ENCODE measurements around the gene MORN5.
A peak's percentile ranks its signal among the peaks of the same experiment; 100 is the strongest.

Gene MORN5

GRCh38 chr9:122218071-122218934 lies 58.6 kb downstream of the MORN5 start:
- Histone ChIP-seq H3K79me1 (replicated peaks; ENCODE audit: low read length, poor library complexity, severe bottlenecking) (no peaks in the 10 kb centered on the region), H4K91ac (ENCODE audit: low read length) (no peak overlapping the region), H3K18ac (ENCODE audit: low read depth in 1 of 2, low read length in 2 of 2) (no peak overlapping the region), H4K8ac (ENCODE audit: low read length) (no peak overlapping the region), H3K9me3 (ENCODE audit: control insufficient read depth, low read length) (no peaks in the 10 kb centered on the region), H3K36me3 (ENCODE audit: control insufficient read depth in 1 of 2, insufficient read depth in 2 of 2, low read depth in 1 of 2, low read length in 2 of 2) (no peaks in the 10 kb centered on the region), H2AK5ac (ENCODE audit: low read length, severe bottlenecking) (no peak overlapping the region), H2BK5ac (ENCODE audit: low read depth, low read length, poor library complexity, severe bottlenecking) (no peak overlapping the region), H2AFZ (ENCODE audit: low read depth, low read length) (no peak overlapping the region), H3K14ac (ENCODE audit: low read length in 2 of 2) (no peak overlapping the region), H3K27me3 (ENCODE audit: control insufficient read depth in 1 of 2, insufficient read depth in 1 of 2, low read length in 2 of 2) (peaks cover 94 to 98% of the 10 kb centered on the region in 2 experiments), H3K4me2 (ENCODE audit: low read length, poor library complexity, severe bottlenecking) (peak overlapping the region; percentile 3), H2BK15ac (ENCODE audit: low read depth, poor library complexity, severe bottlenecking) (no peak overlapping the region), H3K27ac (ENCODE audit: low read length, poor library complexity, severe bottlenecking) (no peak overlapping the region), H2BK12ac (ENCODE audit: low read length in 2 of 2) (no peak overlapping the region), H3K9ac (ENCODE audit: low read length) (no peak overlapping the region), H2BK120ac (ENCODE audit: low read depth, low read length) (no peak overlapping the region), H3K23ac (ENCODE audit: low read length in 2 of 2) (no peak overlapping the region), H3K4ac (ENCODE audit: low read depth in 1 of 2, low read length in 2 of 2) (no peak overlapping the region), H3K4me1 (ENCODE audit: control insufficient read depth, insufficient read depth, low read depth, low read length) (peaks cover 30% of the 10 kb centered on the region), H3K4me3 (ENCODE audit: insufficient read depth in 1 of 2, low read depth in 1 of 2, low read length in 2 of 2) (no peak overlapping the region)
- no peak for DNase-seq
- WGBS = 23% methylated on average over 11 of the region's 11 CpGs

- H3K79me1 ChIP-seq (replicated peaks; ENCODE audit: low read length, poor library complexity, severe bottlenecking) = no peaks in the 10 kb centered on the region
- no peak overlapping the region for H2AFZ ChIP-seq (ENCODE audit: low read depth, low read length)
- WGBS = 2% methylated on average over 58 of the region's 59 CpGs
- no peak overlapping the region for H2BK12ac ChIP-seq (ENCODE audit: low read length in 2 of 2)
- H3K9me3 ChIP-seq (ENCODE audit: control insufficient read depth, low read length) = no peaks in the 10 kb centered on the region
- DNase-seq = no peak
- no peak overlapping the region for H3K9ac ChIP-seq (ENCODE audit: low read length)
- H3K27ac ChIP-seq (ENCODE audit: low read length, poor library complexity, severe bottlenecking) = no peak overlapping the region
- H3K4me3 ChIP-seq (ENCODE audit: insufficient read depth in 1 of 2, low read depth in 1 of 2, low read length in 2 of 2) = peak overlapping the region in 1 of 2 experiments; percentile 21
- no peak overlapping the region for H2BK120ac ChIP-seq (ENCODE audit: low read depth, low read length)
- no peak overlapping the region for H3K4ac ChIP-seq (ENCODE audit: low read depth in 1 of 2, low read length in 2 of 2)
- H3K4me1 ChIP-seq (ENCODE audit: control insufficient read depth, insufficient read depth, low read depth, low read length) = peaks cover 21% of the 10 kb centered on the region
- H2BK5ac ChIP-seq (ENCODE audit: low read depth, low read length, poor library complexity, severe bottlenecking) = no peak overlapping the region
- H3K4me2 ChIP-seq (ENCODE audit: low read length, poor library complexity, severe bottlenecking) = peak overlapping the region; percentile 3
- H3K23ac ChIP-seq (ENCODE audit: low read length in 2 of 2) = peak overlapping the region in 1 of 2 experiments; percentile 66
- no peak overlapping the region for H3K18ac ChIP-seq (ENCODE audit: low read depth in 1 of 2, low read length in 2 of 2)
- no peak overlapping the region for H4K8ac ChIP-seq (ENCODE audit: low read length)
- H4K91ac ChIP-seq (ENCODE audit: low read length) = no peak overlapping the region
- H3K14ac ChIP-seq (ENCODE audit: low read length in 2 of 2) = no peak overlapping the region
- H3K27me3 ChIP-seq (ENCODE audit: control insufficient read depth in 1 of 2, insufficient read depth in 1 of 2, low read length in 2 of 2) = peaks cover 96 to 100% of the 10 kb centered on the region in 2 experiments
- no peak overlapping the region for H2BK15ac ChIP-seq (ENCODE audit: low read depth, poor library complexity, severe bottlenecking)
- H3K36me3 ChIP-seq (ENCODE audit: control insufficient read depth in 1 of 2, insufficient read depth in 2 of 2, low read depth in 1 of 2, low read length in 2 of 2) = no peaks in the 10 kb centered on the region
- no peak overlapping the region for H2AK5ac ChIP-seq (ENCODE audit: low read length, severe bottlenecking)
Observed at GRCh38 chr9:122218935-122219855, 59.5 kb downstream of the MORN5 start.

GRCh38 chr9:122219856-122220672 lies 60.4 kb downstream of the MORN5 start:
- no peak for DNase-seq
- no peaks in the 10 kb centered on the region for H3K79me1 ChIP-seq (replicated peaks; ENCODE audit: low read length, poor library complexity, severe bottlenecking)
- no peak overlapping the region for H2BK5ac ChIP-seq (ENCODE audit: low read depth, low read length, poor library complexity, severe bottlenecking)
- H3K4me1 ChIP-seq (ENCODE audit: control insufficient read depth, insufficient read depth, low read depth, low read length) = peaks cover 20% of the 10 kb centered on the region
- H3K14ac ChIP-seq (ENCODE audit: low read length in 2 of 2) = no peak overlapping the region
- H4K91ac ChIP-seq (ENCODE audit: low read length) = no peak overlapping the region
- H2BK15ac ChIP-seq (ENCODE audit: low read depth, poor library complexity, severe bottlenecking) = no peak overlapping the region
- no peak overlapping the region for H3K4ac ChIP-seq (ENCODE audit: low read depth in 1 of 2, low read length in 2 of 2)
- no peak overlapping the region for H3K9ac ChIP-seq (ENCODE audit: low read length)
- no peak overlapping the region for H3K23ac ChIP-seq (ENCODE audit: low read length in 2 of 2)
- H3K36me3 ChIP-seq (ENCODE audit: control insufficient read depth in 1 of 2, insufficient read depth in 2 of 2, low read depth in 1 of 2, low read length in 2 of 2) = no peaks in the 10 kb centered on the region
- H2BK120ac ChIP-seq (ENCODE audit: low read depth, low read length) = no peak overlapping the region
- H3K27me3 ChIP-seq (ENCODE audit: control insufficient read depth in 1 of 2, insufficient read depth in 1 of 2, low read length in 2 of 2) = peaks cover 99 to 100% of the 10 kb centered on the region in 2 experiments
- no peaks in the 10 kb centered on the region for H3K9me3 ChIP-seq (ENCODE audit: control insufficient read depth, low read length)
- H2BK12ac ChIP-seq (ENCODE audit: low read length in 2 of 2) = no peak overlapping the region
- no peak overlapping the region for H4K8ac ChIP-seq (ENCODE audit: low read length)
- H3K27ac ChIP-seq (ENCODE audit: low read length, poor library complexity, severe bottlenecking) = no peak overlapping the region
- peak overlapping the region; percentile 14 for H3K4me2 ChIP-seq (ENCODE audit: low read length, poor library complexity, severe bottlenecking)
- H2AK5ac ChIP-seq (ENCODE audit: low read length, severe bottlenecking) = no peak overlapping the region
- peak overlapping the region in 1 of 2 experiments; percentile 21 for H3K4me3 ChIP-seq (ENCODE audit: insufficient read depth in 1 of 2, low read depth in 1 of 2, low read length in 2 of 2)
- H3K18ac ChIP-seq (ENCODE audit: low read depth in 1 of 2, low read length in 2 of 2) = no peak overlapping the region
- under 1% methylated on average over 57 of the region's 57 CpGs for WGBS
- no peak overlapping the region for H2AFZ ChIP-seq (ENCODE audit: low read depth, low read length)

Data from mesenchymal stem cell (in vitro differentiated cells and primary cell).